Suprapubic skin (tissue), 4 donors: Measurements from ENCODE around the gene ZNF418.
"Not testable (repeated sequence)": the region's sequence is repeated elsewhere in the genome, so short reads cannot be mapped to it uniquely, and the experiment has no call there.

Experiments used
- EP300 ChIP-seq: sonication (generic); formaldehyde crosslinking; IDR thresholded peaks from one replicate; pipeline ENCODE4 v1.6.1; 2017; ENCODE audit warnings: antibody characterized with exemption
- POLR2AphosphoS5 ChIP-seq, 3 donors: sonication (generic); formaldehyde crosslinking; IDR thresholded peaks; one replicate each; pipeline ENCODE4 v1.6.1; 2017; ENCODE audit warnings: antibody characterized with exemption in 3 of 3
- TF ChIP-seq, protein P1 (sequence below), 2 donors: fragments of 200-600 bp in 1 of 2; fragments of 450-650 bp in 1 of 2; sonication (generic) in 1 of 2; IDR thresholded peaks; one replicate each; pipeline ENCODE4 v1.5.1; 2016 to 2019; ENCODE audit warnings: antibody characterized with exemption in 2 of 2, mild to moderate bottlenecking in 1 of 2, moderate library complexity in 1 of 2

GRCh38 chr19:57916168-57916995 is 18.8 kb downstream of the ZNF418 start, which contains the start of gene ZNF417:
- TF ChIP-seq, protein P1, sequence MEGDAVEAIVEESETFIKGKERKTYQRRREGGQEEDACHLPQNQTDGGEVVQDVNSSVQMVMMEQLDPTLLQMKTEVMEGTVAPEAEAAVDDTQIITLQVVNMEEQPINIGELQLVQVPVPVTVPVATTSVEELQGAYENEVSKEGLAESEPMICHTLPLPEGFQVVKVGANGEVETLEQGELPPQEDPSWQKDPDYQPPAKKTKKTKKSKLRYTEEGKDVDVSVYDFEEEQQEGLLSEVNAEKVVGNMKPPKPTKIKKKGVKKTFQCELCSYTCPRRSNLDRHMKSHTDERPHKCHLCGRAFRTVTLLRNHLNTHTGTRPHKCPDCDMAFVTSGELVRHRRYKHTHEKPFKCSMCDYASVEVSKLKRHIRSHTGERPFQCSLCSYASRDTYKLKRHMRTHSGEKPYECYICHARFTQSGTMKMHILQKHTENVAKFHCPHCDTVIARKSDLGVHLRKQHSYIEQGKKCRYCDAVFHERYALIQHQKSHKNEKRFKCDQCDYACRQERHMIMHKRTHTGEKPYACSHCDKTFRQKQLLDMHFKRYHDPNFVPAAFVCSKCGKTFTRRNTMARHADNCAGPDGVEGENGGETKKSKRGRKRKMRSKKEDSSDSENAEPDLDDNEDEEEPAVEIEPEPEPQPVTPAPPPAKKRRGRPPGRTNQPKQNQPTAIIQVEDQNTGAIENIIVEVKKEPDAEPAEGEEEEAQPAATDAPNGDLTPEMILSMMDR (IDR thresholded peaks at IDR 0.05) = not testable (repeated sequence)
- TF ChIP-seq POLR2AphosphoS5 (IDR thresholded peaks at IDR 0.05) = peak in 2 of 3 donors; percentile 35 to 66
- TF ChIP-seq EP300 = not testable (repeated sequence)
